Stimulated activated naive CD4-positive, alpha-beta T cell (primary cell): ENCODE measurements around the gene INSR.
"Not testable (repeated sequence)": the region's sequence is repeated elsewhere in the genome, so short reads cannot be mapped to it uniquely, and the experiment has no call there.

Experiments
- DNase-seq, 6 experiments: peaks; one replicate each; lab custom pipeline; 2025; lab: John Stamatoyannopoulos, UW

INSR gene

DNA sequence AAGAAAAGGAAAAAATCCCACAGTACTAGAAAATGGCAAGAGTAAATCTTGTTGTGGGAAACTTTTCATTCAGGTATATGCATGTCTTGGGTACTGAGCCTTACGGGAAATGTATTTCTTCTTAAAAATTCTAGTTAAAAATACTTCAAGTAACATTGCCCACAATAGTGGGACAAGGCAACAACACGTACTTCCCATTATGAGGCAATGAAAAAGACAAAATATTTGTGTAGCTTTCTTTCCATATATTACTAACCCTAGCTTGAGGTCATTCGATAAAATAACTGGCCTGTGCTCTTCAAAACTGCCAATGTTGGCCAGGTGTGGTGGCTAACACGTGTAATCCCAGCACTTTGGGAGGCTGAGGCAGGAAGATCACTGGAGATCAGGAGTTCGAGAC lies 99.2 kb downstream of the INSR start:
- DNase-seq = no peak

GRCh38 chr19:7194566-7194965 lies 99.6 kb downstream of the INSR start:
- no peak for DNase-seq

DNA sequence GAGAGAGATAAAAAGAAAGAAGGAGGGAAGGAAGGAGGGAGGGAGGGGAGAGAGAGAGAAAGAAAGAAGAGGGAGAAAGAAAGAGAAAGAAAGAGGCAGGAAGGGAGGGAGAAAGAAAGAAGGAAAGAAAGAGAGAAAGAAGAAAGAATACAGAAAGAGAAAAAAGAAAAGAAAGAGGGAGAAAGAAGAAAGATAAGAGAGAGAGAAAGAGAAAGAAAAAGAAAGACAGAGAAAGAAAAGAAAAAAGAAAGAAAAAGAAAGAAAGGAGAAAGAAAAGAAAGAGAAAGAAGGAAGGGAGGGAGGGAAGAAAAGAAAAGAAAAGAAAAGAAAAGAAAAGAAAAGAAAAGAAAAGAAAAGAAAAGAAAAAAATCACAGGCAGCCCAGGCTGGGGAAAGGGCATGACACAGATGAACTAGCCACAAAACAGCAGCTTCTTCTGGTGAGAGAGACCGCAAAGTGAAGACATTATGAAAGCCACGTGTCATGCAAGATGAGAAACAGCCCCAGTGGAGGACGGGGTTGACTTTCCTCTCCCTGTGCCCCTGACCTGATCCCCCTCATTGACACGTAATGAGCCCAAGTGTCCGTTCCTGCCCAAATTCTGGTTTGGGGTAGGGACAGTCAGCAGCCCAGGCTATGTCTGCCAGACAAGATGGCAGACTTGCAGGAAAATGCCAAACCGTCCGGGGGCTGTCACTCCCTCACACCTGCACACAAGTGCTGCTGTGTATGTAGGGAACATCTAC lies 102.1 kb downstream of the INSR start:
- DNase-seq = peak; percentile 27 to 69 (median 44)

DNA sequence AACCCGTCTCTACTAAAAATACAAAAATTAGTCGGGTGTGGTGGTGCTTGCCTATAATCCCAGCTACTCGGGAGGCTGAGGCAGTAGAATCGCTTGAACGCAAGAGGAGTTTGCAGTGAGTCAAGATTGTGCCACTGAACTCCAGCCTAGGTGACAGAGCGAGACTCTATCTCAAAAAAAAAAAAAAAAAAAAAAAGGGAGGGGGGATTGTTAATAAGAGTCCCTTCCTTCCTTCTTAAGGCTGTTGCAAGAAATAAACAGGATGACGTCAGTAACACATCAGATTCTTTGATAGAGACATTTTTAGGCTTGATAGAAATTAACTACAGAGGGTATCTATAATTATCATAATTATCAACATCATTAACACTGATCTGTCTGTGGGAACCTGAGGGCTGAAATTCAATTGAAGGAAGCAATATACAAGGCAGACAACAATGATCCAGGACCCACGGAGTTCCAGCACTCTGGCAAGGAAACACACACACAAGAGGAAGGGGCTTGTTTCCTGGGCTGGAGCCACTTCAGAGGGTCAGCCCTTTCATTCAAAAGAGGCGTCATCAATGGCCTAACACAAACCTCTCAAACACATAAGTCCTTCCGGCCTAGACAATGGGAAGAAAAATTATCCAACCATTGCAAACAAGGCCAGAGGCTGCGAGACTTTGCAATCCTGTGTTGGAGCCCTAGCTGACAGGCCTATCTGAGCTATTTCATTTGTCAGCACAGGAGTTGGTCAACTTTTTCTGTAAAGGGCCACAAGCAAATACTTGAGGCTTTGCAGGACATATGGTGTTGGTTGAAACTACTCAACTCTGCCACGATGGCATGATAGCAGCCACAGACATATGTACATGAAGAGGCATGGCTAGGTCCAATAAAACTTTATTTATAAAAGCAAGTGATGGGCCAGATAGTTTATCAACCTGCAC lies 105.2 kb downstream of the INSR start:
- DNase-seq = no peak

DNA sequence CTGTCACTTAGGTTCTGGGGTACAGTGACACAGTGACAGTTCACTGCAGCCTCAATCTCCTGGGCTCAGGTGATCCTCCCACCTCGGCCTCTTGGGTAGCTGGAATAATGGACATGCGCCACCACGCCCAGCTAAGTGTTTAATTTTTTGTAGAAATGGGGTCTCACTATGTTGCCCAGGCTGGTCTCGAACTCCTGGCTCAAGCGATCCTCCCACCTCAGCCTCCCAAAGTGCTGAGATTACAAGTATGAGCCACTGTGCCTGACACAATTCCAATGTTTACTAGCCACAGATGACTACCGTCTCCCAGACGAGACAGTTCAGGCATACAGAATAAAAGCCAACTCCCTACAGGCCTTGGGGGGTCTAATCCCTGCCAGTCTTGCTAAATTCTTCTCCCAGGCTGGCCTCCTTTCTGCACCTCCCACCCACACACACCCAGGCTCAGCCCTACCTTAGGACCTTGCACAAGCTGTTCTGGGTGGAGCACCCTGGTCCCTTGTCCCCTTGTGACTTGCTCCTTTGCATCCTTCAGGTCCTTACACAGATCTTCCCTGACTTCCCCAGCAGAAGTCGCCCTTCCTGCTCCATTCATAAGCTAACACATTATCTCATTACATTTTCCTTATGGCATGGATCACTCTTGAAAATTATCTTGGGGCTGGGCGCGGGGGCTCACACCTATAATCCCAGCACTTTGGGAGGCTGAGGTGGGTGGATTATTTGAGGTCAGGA lies 106.4 kb downstream of the INSR start:
- DNase-seq = no peak

GRCh38 chr19:7182489-7182888 lies 111.7 kb downstream of the INSR start:
- DNase-seq = no peak

DNA sequence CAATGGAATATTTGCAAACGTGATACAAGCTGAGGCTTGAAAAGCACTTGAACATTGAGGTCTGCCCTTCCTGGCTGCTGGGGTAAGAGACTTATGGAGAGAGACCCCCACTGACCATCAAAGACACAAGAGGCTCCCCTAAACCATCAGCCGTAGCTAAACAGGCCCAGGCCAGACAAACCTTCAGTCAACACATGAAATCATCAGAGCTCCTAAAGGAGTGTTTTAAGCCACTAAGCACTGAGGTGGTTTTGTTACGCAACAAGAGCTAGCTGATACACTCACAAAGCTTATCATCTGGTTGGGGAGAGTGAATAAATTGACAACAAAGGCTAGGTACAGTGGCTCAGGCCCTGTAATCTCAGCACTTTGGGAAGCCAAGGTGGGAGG lies 114.3 kb downstream of the INSR start:
- no peak for DNase-seq

- DNase-seq = no peak
Measured at GRCh38 chr19:7177926-7178325, 116.3 kb downstream of the INSR start.

- no peak for DNase-seq
Measured at GRCh38 chr19:7176792-7177191, 117.4 kb downstream of the INSR start.

DNA sequence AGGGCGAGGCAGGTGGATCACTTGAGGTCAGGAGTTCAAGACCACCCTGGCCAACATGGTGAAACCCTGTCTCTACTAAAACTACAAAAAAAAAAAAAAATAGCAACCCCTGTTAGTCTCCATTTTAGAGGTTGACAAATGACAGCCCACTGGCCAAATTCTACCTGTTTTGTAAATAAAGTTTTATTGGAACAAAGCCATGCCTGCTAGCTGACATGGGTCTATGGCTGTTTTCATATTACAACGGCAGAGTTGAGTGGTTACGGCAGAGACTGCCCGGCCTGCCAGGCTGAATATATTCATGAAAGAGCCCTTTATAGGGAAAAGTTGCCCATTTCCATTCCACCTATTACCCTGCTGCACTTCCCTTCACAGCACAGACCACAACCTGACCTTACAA lies 121.4 kb downstream of the INSR start:
- no peak for DNase-seq

- DNase-seq = no peak
Measured at GRCh38 chr19:7170983-7171382, 123.2 kb downstream of the INSR start.

DNA sequence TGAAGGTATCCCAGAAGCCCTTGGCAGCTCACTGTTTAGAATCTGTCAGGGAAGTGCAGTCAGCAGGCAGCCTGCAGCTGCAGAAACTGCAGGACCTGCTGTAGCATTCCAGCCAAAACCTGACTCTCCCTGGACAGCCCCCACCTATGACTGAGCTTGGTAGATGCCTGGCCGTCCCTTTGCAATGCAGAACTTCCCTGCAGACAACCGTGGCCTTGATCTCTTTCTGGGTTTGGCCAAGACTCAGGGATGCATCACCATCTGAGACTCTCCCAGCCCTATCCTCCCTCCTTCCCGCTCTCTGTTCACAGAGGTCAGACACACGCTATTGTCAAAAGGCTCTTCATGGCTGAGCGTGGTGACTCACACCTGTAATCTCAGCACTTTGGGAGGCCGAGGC lies 125.3 kb downstream of the INSR start:
- no peak for DNase-seq

- DNase-seq = no peak
Measured at GRCh38 chr19:7161292-7161691, 132.9 kb downstream of the INSR start.

DNA sequence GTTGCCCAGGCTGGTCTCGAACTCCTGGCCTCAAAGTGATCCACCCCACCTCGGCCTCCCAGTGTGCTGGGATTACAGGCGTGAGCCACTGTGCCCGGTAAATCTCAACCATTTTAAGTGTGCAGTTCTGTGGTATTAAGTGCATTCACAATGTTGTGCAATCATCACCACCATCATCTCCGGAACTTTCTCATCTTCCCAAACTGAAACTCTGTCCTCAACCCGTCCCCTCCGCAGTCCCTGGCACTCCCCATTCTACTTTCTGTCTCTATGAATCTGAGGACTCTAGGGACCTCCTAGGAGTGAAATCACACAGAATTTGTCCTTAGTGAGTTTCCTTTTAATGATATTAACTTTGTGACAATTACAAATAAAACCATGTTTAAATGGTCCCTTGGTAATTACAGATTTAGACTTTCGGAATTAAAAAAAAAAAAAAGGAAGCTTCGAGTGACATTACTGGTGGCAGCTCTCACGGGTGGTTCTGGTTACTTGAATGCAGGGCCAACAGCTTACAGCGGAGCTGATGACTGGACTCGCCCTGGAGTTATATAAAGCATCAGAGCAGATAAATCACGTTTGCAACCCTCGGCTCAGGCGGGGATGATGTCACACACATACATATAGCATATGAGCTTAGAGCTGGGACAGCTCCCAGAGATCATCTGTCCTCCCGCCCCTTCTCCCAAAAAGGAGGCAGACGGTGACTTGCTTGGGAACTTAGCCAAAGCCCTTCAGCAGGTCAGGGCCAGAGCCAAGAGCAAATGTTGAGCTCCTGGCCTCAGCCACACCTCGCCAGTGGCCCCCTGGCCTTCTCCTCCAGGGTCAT lies 134.9 kb downstream of the INSR start:
- no peak for DNase-seq

DNA sequence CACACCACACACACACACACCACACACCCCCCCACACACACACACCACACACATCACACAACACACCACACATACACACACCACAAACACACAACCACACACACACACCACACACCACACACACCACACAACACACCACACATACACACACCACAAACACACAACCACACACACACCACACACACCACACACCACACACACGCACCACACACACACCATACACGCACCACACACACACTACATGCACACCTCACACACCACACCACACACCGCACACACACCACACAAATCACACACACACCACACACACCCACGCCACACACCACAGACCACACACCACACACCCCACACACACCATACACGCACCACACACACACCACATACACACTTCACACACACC lies 141.2 kb downstream of the INSR start:
- DNase-seq = no peak

DNA sequence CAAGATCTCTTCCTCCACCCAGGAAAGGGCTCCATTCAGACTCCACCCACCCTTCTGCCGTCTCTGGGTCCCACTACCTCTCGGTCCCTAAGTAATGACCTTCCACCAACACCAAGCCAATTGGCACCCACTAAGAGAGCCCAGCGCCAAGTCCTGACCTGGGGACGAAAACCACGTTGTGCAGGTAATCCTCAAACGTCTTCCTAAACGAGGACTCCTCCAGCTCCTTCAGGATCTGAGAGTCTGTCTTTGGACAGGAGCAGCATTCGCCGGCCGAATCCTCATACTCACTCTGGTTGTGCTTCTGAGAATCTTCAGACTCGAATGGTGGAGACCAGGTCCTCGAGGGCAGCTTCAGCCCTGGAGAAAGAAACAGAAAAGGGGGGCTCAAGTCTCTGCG lies 141.6 kb downstream of the INSR start:
- DNase-seq = no peak

GRCh38 chr19:7149956-7150705 lies 144.1 kb downstream of the INSR start:
- DNase-seq = no peak

GRCh38 chr19:7147119-7147675 lies 147.0 kb downstream of the INSR start:
- not testable (repeated sequence) for DNase-seq

DNA sequence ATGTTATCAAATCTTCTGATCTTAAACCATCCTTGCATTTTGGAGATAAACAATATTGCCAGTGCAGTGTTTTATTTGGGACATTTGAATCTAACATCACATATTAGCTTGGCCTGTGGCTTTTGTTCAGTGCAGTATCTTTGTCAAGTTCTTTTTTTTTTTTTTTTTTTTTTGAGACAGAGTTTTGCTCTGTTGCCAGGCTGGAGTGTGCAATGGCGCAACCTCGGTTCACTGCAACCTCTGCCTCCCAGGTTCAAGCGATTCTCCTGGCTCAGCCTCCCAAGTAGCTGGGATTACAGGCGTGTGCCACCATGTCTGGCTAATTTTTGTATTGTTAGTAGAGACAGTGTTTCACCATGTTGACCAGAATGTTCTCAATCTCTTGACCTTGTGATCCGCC lies 148.1 kb downstream of the INSR start:
- not testable (repeated sequence) for DNase-seq

GRCh38 chr19:7145494-7145893 lies 148.7 kb downstream of the INSR start:
- no peak for DNase-seq

- no peak for DNase-seq
Measured at GRCh38 chr19:7142771-7143170, 151.4 kb downstream of the INSR start.
